CD4-positive, alpha-beta T cell treated with Interleukin-4 for 4 hours (primary cell): ENCODE results near the gene EML4.
"Not testable (repeated sequence)": the region's sequence is repeated elsewhere in the genome, so short reads cannot be mapped to it uniquely, and the experiment has no call there.

Source experiments
- DNase-seq: peaks from one replicate; pipeline ENCODE4 v3.0.0-alpha.2; 2020

Gene EML4, protein sequence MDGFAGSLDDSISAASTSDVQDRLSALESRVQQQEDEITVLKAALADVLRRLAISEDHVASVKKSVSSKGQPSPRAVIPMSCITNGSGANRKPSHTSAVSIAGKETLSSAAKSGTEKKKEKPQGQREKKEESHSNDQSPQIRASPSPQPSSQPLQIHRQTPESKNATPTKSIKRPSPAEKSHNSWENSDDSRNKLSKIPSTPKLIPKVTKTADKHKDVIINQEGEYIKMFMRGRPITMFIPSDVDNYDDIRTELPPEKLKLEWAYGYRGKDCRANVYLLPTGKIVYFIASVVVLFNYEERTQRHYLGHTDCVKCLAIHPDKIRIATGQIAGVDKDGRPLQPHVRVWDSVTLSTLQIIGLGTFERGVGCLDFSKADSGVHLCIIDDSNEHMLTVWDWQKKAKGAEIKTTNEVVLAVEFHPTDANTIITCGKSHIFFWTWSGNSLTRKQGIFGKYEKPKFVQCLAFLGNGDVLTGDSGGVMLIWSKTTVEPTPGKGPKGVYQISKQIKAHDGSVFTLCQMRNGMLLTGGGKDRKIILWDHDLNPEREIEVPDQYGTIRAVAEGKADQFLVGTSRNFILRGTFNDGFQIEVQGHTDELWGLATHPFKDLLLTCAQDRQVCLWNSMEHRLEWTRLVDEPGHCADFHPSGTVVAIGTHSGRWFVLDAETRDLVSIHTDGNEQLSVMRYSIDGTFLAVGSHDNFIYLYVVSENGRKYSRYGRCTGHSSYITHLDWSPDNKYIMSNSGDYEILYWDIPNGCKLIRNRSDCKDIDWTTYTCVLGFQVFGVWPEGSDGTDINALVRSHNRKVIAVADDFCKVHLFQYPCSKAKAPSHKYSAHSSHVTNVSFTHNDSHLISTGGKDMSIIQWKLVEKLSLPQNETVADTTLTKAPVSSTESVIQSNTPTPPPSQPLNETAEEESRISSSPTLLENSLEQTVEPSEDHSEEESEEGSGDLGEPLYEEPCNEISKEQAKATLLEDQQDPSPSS

DNA sequence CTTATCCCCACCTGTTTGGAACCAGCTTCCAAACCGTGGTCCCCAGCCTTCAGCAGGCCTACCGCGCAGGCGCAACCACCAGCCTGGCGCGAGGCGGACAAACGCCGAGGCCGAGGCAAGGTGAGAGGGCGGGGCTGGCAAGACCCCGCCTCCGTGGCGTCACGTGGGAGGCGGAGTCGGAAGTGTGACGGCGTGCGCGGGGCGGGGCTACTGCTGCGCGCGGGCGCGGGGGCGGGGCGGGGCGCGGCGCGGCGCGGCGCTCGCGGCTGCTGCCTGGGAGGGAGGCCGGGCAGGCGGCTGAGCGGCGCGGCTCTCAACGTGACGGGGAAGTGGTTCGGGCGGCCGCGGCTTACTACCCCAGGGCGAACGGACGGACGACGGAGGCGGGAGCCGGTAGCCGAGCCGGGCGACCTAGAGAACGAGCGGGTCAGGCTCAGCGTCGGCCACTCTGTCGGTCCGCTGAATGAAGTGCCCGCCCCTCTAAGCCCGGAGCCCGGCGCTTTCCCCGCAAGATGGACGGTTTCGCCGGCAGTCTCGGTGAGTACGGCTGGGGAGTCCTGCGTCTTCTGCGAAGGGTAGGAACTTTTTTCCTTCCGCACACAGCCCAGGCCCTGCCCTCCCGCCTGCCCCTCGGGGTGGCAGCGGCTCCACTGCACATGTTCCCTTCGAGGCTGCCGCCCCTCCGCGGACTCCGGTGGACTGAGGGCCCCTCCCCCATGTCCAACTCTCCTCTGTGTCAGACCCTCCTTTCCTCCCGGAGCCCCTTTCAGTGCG, at the start of gene EML4:
Gene EML4 (plus strand): TSS at position 254 of the 774 bp plus-strand sequence. CDS start 259 bp downstream, at position 513.
- DNase-seq = peak; percentile 84

DNA sequence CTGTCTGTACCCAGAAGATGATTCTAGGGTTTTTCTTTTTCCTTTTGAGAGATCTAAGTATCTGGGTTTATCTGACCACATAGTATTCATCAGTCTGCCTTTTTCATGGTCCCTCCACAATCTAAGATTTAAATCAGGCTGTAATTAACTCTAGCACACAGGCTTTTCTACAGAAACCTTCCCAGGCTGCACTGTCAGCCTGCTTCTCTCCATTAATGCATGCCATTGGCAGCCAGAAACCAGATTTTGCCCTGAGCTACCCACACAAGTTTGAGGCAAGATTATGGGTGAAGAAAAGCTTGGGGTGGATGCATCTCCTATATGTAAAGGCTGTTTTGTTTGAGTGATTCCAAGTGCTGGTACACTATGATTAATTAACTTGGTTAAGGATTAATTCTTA, 45.7 kb upstream of the EML4 start:
- no peak for DNase-seq

DNA sequence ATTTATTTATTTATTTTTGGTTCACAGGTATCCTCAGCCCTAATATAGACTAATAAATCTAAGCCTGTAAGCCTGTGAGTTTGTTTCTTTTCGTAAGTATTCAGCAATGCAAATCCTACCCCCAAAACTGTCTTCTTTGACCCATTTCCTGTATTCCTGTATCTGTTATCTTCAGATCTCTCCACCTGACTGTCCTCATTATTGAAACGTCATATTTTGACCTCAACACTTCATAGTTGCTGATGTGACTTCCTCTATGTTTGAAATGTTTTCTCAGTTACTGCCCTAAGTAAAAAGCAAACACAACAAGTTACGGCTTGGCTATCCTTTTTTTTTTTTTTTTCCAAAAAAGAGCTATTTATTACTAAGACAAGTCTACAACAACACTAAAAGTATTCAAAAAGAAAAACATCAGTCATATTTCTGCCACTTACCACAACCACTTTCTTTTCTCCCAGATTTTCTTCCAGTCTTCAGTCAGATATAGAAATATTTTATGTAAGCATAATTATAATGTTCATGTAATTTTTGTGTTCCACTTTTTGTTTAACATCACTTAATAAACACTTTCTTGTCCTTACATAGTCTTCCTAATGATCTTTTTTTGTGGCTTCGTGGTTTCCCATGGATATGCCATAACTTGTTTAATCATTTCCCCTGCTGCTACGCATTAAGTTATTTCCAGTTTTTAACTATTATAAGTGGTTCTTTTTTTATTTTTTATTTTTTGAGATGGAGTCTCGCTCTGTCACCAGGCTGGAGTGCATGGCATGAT, 45.0 kb upstream of the EML4 start:
- DNase-seq = peak; percentile 80

DNA sequence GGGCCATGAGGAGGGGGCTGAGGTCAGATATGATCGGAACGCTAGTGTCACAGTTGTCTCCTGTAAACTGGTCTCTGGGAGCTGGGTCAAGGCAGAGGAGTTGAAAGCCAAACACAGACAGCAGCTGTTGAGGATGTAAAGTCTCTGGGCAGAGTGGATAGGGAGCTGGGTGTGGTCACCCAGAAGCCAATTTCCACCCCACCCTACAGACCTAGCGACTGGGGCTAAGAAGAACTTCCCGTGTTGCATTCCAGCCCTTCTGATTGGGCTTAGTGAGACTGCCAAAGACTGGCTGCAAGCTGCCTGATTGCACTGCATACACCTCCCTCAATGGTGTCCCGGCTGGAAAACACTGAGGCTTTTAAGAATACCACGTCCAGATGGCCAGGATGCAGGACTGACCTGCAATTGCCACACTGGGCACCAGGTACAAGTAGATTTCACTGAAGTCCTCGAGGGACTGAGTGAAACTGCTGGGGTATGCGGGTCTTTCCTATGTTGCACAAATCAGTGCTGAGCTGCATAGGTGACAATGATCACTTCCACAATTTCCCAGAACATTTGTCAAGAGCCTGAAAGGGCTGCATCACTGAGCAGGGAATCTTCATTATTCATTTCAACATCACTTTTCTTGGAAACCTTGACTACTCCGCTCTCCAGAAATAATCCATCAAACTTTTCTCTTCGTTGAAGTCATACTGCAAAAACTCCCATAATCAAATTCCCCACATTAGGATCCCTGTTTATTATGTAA, 43.1 kb upstream of the EML4 start:
- DNase-seq = no peak

DNA sequence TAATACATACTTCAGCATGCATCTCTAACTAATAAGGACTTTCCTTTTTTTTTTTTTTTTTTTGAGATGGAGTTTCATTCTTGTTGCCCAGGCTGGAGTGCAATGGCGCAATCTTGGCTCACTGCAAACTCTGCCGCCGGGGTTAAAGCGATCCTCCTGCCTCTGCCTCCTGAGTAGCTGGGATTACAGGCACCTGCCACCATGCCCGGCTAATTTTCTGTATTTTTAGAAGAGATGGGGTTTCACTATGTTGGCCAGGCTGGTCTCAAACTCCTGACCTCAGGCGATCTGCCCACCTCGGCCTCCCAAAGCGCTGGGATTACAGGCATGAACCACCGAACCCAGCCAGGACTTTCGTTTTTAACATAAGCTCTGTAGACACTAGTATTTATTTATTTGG, 42.3 kb upstream of the EML4 start:
- DNase-seq = not testable (repeated sequence)

DNA sequence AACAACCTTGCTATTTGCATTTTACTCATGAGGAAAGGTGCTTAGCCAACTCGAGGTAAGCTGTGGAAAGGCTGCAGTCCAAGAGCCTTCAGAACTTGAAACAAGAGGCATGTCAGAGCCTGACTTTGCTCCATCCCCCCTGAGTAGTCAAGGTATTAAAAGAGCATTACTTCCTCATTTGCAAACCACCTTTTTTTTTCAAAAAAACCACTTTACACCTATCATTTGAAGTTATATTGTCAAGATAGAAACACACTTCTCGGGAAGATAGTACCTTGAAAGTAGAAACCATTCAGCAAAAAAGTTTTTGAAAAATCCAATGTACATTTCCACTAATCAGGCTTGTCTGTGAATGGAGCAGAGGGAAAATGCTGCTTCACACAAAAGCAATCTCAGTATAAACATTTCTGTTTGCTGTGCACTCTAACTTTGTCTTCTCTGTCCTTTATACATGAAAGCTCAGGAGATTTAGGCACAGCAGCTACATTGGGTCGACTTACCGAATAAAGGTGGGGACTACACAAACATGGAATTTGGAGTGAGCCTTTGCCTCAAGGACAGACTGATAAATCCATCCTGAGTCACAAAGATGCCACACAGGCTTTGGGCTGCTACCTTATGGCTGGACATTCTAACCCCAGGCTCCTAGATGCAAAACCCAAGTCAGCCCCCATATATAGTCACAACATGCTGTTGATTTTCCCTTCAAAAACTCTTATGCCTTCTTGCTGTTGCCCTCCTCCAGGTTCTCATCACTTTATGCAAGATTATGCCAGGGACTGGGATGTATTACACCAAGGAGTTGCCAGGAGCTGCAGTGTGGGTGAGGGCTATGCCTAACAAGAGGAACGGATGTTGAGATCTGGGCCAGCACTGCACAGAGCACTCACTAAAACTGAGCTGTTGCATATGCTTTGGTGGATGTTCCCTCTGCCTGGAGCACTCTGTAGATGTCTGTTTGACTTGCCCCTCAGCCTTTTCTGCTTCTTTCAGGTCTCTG, 41.4 kb upstream of the EML4 start:
- DNase-seq = peak; percentile 67

DNA sequence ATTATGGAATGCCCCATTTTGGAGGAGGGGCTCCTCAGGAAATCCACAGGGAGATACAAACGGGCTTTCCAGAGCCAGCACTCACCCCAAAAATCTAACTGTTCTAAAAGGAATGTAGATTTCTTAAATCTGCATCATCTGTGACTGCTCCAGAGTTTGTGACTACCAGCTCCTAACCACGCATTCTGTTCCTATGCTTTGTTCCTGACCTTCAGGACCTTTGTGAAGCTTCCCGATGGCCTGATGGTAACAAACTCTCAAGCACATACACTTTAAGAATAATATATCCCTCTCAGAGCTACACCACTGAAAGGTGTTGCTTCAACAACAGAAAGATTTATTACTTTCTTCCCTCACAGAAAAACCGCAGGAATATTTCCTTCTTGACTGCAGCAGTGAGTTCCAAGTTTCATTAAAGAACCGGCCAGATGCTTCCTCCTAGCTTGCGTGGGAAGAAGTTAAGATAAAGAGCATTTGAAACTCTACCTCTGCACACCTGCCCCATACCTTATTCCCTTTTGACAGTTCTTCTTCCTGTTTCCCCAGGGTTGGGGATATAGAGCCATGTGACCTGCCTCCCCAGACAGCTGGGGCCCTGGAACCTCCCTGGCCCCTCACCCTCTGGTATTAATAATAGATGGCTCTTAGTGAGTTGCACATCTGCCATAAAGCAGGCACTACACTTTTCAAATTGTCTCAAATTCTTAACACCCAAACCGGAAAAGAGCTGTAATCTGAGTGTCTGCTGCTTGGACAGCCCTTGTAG, 40.2 kb upstream of the EML4 start:
- no peak for DNase-seq

DNA sequence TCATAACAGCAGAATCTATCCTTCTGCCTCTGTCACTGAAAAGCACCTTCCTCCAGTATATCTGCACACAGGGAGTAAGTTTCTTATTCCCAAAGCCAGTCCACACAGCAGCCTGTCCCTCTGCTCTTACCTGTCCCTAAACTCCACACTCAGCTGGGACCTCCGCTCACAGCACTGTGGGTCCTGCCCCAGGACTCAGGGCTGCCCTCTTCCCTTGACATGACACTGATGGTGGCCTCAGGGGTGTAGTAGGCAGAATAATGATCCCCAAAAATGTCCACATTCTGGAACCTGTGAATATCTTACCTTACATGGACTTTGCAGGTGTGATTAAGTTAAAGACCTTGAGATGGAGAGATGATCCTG, 39.7 kb upstream of the EML4 start:
- no peak for DNase-seq

DNA sequence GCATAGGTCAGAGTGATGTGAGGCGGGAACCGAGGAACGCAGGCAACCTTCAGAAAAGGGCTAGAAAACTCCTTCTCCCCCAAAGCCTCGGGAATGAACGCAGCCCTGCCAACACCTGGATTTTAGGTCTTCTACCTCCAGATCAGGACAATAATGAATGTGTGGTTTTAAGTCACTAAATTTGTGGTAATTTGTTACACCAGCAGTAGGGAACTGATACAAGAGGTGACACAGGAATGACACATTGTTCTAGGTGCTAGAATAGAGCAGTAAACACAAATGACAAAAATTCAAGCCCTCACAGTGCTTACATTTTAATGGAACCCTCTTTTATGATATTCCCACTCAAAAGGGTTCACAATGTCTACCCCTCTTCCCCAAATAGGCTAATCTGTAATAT, 39.2 kb upstream of the EML4 start:
- DNase-seq = no peak

DNA sequence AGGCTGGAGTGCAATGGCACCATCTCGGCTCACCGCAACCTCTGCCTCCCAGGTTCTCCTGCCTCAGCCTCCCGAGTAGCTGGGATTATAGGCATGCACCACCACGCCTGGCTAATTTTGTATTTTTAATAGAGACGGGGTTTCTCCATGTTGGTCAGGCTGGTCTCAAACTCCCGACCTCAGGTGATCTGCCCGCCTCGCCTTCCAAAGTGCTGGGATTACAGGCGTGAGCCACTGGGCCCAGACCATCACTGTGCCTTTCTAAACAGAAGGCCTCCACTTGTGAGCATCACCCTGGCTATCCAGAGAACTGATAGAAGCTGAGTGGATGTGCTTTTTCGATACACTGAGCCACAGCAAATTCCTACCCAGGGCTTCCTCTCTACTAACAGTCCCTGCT, 38.3 kb upstream of the EML4 start:
- not testable (repeated sequence) for DNase-seq

DNA sequence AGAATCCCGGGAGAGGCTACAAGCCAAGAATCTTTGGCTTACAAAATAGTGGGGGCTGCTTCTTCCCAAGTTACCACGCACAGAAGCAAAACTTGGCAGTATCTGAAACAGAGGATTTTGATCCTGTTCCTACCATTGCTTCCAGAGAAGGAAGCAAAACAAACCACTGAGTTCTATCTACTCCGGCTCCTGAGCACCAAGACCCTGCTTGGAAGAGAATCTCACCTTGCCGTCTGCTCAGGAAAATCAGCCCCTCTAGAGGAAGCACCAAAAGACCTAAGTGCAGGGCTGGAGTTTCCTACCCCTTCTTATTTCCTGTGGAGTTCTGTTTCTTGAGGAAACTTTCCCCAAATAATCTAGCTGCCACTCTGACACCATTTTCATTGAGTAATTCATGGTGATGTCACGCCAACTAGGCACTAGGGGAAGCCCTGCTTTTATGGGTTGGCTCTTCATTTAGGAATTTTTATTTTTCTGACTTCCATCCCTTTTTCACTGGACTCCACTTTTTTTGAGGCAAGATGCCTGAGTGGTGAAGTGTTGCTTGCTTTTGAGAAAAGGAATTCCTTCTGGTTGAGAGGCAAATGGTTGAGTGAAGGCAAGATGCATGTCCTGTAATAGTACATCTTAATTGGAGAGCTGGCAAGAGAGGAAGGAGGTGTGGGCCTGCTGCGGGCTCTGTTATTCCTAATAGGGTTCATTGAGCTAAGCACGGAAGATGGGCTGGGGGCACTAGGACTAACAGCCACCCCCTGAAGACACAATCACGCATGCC, 36.8 kb upstream of the EML4 start:
- no peak for DNase-seq

DNA sequence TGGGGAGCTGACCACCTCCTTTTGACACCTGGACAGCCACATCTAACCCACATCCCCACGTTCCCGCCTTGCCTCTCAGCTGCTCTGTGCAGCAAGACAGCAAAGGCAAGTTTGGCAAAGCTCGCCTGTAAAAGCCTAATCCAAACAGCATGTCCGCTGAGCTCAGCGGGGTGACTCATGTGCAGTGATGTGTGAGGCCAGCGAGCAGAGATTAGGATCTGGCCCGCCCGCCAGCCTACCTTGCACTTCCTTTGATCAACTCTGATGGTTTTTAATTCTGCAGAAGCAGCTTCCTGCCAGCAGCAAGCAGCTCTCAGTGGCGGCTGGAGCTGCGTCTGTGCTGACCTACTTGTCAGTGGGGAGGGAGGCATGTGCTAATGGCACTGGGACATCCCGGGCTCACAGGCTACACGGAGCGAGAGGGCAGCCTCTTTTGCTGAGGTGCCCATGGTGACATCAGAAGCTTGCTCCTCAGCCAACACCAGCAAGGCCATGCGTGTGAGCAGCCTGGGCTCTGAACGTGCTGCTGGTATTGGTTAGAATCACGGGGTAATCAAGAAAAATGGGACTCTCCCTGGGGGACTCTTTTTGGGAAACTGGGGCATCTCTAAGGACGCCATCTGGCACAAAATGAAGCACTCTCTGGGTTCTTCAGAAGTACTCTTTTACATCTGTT, 36.0 kb upstream of the EML4 start:
- DNase-seq = peak; percentile 98

DNA sequence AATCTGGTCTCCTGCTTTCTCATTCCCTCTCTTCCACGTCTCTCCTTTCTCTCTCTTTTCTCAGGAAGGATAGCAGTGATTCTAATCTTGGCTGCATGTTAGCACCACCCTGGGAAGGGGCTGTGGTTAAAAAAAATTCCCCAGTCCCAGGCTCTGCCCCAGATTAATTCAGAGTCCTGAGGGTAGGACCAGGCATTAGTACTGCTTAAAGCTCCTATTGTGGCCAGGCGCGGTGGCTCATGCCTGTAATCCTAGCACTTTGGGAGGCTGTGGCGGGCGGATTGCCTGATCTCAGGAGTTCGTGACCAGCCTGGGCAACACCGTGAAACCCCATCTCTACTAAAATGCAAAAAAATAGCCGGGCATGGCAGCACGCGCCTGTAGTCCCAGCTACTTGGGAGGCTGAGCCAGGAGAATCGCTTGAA, 35.4 kb upstream of the EML4 start:
- DNase-seq = no peak

DNA sequence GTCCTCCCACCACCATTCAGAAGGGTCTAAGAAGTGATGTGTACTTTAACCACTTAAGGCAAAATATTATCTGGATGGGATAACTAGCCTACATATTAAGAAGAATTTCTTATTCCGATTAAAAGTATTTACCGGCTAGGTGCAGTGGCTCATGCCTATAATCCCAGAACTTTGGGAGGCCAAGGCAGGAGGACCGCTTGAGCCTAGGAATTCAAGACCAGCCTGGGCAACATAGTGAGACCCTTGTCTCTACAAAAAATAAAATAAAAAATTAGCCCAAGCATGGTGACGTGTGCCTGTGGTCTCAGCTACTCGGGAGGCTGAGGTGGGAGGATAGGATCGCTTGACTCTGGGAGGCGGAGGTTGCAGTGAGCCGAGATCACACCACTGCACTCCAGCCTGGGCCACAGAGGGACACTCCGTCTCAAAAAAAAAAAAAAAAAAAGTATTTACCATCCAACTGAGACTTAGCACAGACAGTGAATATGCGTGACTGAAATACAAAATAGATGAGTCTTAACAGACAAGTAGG, 34.7 kb upstream of the EML4 start:
- not testable (repeated sequence) for DNase-seq

DNA sequence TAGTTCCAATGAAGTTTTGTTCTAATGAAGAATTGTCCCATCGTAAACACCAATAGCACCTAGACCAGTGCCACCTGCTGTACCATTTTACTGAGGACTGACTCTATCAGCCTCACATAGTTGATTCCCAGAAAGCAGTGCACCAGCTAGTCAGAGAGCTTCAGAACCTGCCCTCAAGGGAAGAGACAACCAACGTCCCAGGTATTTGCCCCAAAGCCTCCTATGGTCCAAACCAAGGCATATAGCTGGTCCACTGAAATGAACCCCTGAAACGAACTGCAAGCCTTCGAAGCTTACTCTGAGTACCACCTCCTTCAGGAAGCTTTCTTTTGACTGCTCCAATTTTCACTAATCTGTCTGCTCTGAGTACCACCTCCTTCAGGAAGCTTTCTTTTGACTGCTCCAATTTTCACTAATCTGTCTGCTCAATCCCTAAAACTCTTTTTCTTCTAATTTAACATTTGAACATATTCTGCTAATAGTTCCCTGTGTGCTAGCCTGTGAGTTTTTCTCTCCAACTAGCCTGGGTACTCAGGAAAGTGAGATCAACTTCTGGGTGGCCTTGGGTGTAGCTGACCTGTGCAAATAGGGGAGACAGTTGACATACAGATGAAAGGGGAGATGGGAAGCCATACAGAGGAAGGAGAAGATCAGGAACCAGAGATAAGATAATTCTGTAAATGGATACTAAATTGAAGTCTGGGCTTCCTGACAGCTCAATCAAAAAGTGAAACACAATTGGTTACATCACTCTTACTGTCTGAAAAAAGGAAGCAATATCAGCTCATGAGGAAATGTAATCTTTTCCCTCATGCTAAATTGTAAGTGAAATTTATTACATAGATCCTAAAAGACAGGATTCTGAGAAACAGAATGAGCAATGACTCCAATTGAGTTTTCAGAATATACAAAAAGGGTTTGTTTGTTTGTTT, 33.5 kb upstream of the EML4 start:
- no peak for DNase-seq

DNA sequence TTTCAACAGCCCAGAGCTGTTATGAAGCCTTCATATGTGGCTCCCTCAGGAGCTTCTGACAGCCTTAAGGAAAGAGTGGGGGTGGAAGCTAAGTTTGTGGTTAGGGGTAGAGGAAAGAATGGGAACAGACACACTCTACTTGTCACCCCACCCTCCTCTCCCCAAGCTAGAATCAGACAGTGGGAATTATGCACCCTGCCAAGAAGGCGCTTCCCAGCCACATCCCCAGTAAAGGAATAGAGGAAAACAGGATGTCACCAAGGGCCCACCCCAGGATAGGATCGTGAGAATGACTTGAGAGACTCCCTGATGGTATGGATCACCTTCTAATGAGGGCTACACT, 32.4 kb upstream of the EML4 start:
- DNase-seq = no peak
